LNCaP clone FGC (cell line): ENCODE measurements around the gene AIG1.
A peak's percentile ranks its signal among the peaks of the same experiment; 100 is the strongest.

Source experiments
- DNase-seq: peaks from one replicate; pipeline ENCODE4 v3.0.0-alpha.2; 2011; ENCODE audit warnings: low read depth
- H3K4me3 ChIP-seq: 2 replicates; pipeline ENCODE4 v1.5.1; 2011; ENCODE audit warnings: mild to moderate bottlenecking, low read depth, low read length, control low read depth
- TF ChIP-seq, protein P1 (sequence below): IDR thresholded peaks from 2 replicates; pipeline ENCODE4 v1.5.1; 2012; ENCODE audit warnings: mild to moderate bottlenecking; ENCODE audit not compliant: control insufficient read depth, insufficient read depth; ENCODE audit errors: extremely low read depth

AIG1 gene

GRCh38 chr6:143283887-143284645, 223.4 kb downstream of the AIG1 start:
- no peak overlapping the region for H3K4me3 ChIP-seq
- TF ChIP-seq, protein P1, sequence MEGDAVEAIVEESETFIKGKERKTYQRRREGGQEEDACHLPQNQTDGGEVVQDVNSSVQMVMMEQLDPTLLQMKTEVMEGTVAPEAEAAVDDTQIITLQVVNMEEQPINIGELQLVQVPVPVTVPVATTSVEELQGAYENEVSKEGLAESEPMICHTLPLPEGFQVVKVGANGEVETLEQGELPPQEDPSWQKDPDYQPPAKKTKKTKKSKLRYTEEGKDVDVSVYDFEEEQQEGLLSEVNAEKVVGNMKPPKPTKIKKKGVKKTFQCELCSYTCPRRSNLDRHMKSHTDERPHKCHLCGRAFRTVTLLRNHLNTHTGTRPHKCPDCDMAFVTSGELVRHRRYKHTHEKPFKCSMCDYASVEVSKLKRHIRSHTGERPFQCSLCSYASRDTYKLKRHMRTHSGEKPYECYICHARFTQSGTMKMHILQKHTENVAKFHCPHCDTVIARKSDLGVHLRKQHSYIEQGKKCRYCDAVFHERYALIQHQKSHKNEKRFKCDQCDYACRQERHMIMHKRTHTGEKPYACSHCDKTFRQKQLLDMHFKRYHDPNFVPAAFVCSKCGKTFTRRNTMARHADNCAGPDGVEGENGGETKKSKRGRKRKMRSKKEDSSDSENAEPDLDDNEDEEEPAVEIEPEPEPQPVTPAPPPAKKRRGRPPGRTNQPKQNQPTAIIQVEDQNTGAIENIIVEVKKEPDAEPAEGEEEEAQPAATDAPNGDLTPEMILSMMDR = no peak
- DNase-seq = no peak

DNA sequence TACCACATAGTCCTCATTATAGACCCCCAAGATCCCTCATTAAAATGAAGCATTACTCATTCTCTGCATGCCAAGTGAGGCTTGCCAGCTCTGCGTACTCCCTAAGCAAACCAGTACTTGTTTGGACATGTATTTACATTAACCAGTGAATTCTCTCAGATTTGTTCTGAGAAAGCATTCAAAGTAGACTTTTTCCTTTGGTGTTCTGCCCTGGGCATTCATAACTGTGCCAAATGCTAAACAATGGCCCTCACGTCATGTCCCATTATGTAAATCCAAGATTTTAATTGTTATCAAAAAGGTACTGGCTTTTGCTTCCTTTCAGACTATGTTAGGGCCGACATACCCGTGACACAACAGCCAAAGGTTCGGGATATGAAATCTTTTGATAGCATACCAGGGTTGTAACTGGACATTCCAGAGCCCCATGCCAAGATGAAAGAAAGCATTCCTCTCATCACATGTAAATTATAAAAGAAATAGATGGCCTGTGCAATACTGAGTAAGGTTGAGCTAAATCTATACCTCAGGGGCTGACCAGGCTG, 225.6 kb downstream of the AIG1 start:
- TF ChIP-seq, protein P1 = no peak
- H3K4me3 ChIP-seq = no peak overlapping the region
- peak; percentile 38 for DNase-seq

GRCh38 chr6:143288923-143289322, 228.2 kb downstream of the AIG1 start:
- no peak for DNase-seq
- TF ChIP-seq, protein P1 = no peak

GRCh38 chr6:143290206-143290605, 229.5 kb downstream of the AIG1 start:
- DNase-seq = no peak
- H3K4me3 ChIP-seq = no peak overlapping the region
- TF ChIP-seq, protein P1 = no peak

More at GRCh38 chr6:143288923-143289322, 228.2 kb downstream of the AIG1 start:
- no peak overlapping the region for H3K4me3 ChIP-seq

DNA sequence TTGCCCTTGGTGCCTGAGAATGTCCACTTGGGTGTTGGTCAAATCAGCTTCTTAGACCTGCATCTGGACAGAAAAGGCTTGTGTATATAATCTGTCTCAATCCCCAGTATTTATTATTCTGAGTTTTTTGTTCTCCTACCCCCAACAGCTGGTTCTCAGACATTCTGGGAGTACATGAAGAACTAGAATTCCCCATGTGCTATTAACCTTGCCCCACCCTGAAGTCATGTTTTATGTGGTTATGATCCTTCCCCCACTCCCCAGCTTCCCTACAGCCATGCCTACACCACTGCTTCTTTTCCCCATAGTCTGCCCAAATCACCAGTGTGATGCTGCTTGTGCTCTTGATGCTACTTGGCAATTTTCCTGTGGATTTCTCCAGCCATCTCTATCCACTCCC, 232.8 kb downstream of the AIG1 start:
- no peak overlapping the region for H3K4me3 ChIP-seq
- DNase-seq = no peak
- TF ChIP-seq, protein P1 = no peak

- DNase-seq = no peak
- H3K4me3 ChIP-seq = no peak overlapping the region
- TF ChIP-seq, protein P1 = no peak
These were observed 233.7 kb downstream of the AIG1 start for GRCh38 chr6:143294265-143294860.
